Measurements from ENCODE around the gene RPL4.

RPL4 gene

GRCh38 chr15:66481107-66481856 lies 23.4 kb downstream of the RPL4 start:
- TF ChIP-seq GABPA (IDR thresholded peaks at IDR 0.05; ENCODE audit: low read depth): no peak
- no peak for TF ChIP-seq CTCF (IDR thresholded peaks at IDR 0.05; ENCODE audit: insufficient read depth, low read length)
- TF ChIP-seq POLR2AphosphoS5 (IDR thresholded peaks at IDR 0.05; ENCODE audit: low read depth): no peak
- TF ChIP-seq, protein P1, sequence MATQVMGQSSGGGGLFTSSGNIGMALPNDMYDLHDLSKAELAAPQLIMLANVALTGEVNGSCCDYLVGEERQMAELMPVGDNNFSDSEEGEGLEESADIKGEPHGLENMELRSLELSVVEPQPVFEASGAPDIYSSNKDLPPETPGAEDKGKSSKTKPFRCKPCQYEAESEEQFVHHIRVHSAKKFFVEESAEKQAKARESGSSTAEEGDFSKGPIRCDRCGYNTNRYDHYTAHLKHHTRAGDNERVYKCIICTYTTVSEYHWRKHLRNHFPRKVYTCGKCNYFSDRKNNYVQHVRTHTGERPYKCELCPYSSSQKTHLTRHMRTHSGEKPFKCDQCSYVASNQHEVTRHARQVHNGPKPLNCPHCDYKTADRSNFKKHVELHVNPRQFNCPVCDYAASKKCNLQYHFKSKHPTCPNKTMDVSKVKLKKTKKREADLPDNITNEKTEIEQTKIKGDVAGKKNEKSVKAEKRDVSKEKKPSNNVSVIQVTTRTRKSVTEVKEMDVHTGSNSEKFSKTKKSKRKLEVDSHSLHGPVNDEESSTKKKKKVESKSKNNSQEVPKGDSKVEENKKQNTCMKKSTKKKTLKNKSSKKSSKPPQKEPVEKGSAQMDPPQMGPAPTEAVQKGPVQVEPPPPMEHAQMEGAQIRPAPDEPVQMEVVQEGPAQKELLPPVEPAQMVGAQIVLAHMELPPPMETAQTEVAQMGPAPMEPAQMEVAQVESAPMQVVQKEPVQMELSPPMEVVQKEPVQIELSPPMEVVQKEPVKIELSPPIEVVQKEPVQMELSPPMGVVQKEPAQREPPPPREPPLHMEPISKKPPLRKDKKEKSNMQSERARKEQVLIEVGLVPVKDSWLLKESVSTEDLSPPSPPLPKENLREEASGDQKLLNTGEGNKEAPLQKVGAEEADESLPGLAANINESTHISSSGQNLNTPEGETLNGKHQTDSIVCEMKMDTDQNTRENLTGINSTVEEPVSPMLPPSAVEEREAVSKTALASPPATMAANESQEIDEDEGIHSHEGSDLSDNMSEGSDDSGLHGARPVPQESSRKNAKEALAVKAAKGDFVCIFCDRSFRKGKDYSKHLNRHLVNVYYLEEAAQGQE (IDR thresholded peaks at IDR 0.05; ENCODE audit: insufficient replicate concordance, low read depth): no peak
- TF ChIP-seq SPI1 (IDR thresholded peaks at IDR 0.05; ENCODE audit: borderline replicate concordance, low read depth): no peak
- Histone ChIP-seq H3K4me3 (replicated peaks; ENCODE audit: insufficient read depth, low read length) (no peak overlapping the region), H3K27me3 (ENCODE audit: insufficient read depth, poor library complexity, severe bottlenecking) (no peaks in the 10 kb centered on the region), H3K27ac (replicated peaks) (no peak overlapping the region)
- DNase-seq (ENCODE audit: low read depth in 1 of 2, low spot score in 1 of 2): no peak

- H3K27ac ChIP-seq (replicated peaks): no peak overlapping the region
- DNase-seq (ENCODE audit: low read depth in 1 of 2, low spot score in 1 of 2): no peak
- no peaks in the 10 kb centered on the region for H3K27me3 ChIP-seq (ENCODE audit: insufficient read depth, poor library complexity, severe bottlenecking)
- TF ChIP-seq GABPA (IDR thresholded peaks at IDR 0.05; ENCODE audit: low read depth): no peak
- TF ChIP-seq, protein P1 (IDR thresholded peaks at IDR 0.05; ENCODE audit: insufficient replicate concordance, low read depth): no peak
- TF ChIP-seq POLR2AphosphoS5 (IDR thresholded peaks at IDR 0.05; ENCODE audit: low read depth): no peak
- TF ChIP-seq CTCF (IDR thresholded peaks at IDR 0.05; ENCODE audit: insufficient read depth, low read length): no peak
- no peak overlapping the region for H3K4me3 ChIP-seq (replicated peaks; ENCODE audit: insufficient read depth, low read length)
These were observed 24.4 kb downstream of the RPL4 start for GRCh38 chr15:66480267-66480666.

DNA sequence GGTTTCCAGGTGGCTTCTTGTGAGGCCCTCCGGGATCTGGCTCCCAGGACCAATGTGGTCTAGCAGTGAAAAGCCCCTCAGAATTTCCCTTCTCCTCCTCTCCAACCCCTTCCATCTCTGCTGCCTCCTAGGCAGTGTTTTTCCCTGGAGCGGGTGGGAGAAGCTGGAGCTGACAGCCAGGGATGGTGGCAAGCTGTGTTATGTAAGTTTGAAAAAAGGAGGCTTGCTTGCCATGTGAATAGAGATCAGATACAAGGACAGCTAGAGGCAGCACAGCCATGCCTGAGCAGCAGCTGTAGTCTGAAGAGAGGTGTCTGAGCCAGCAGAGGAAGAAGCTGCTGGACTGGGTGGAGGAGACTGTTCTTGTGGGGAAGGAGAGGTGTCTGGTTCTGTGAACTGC lies 27.6 kb downstream of the RPL4 start:
- TF ChIP-seq POLR2AphosphoS5 (IDR thresholded peaks at IDR 0.05; ENCODE audit: low read depth) (no peak), CTCF (IDR thresholded peaks at IDR 0.05; ENCODE audit: insufficient read depth, low read length) (no peak), SPI1 (IDR thresholded peaks at IDR 0.05; ENCODE audit: borderline replicate concordance, low read depth) (no peak), GABPA (IDR thresholded peaks at IDR 0.05; ENCODE audit: low read depth) (no peak)
- TF ChIP-seq, protein P1 (IDR thresholded peaks at IDR 0.05; ENCODE audit: insufficient replicate concordance, low read depth): no peak
- no peak for DNase-seq (ENCODE audit: low read depth in 1 of 2, low spot score in 1 of 2)
- no peaks in the 10 kb centered on the region for H3K27me3 ChIP-seq (ENCODE audit: insufficient read depth, poor library complexity, severe bottlenecking)
- no peak overlapping the region for H3K27ac ChIP-seq (replicated peaks)
- no peak overlapping the region for H3K4me3 ChIP-seq (replicated peaks; ENCODE audit: insufficient read depth, low read length)
